HUES48 (cell line): ENCODE results near the gene RPP14.
"Not testable (repeated sequence)": the region's sequence is repeated elsewhere in the genome, so short reads cannot be mapped to it uniquely, and the experiment has no call there.

Experiments used
- H3K27ac ChIP-seq: one replicate; pipeline ENCODE4 v1.7.0; 2013; ENCODE audit warnings: low read depth, low read length, inconsistent platforms
- H3K27me3 ChIP-seq: 2 replicates; pipeline ENCODE4 v1.6.1; 2013; ENCODE audit warnings: mild to moderate bottlenecking, low read length; ENCODE audit not compliant: control insufficient read depth, insufficient read depth
- H3K36me3 ChIP-seq: 2 replicates; pipeline ENCODE4 v1.6.1; 2013; ENCODE audit warnings: low read length; ENCODE audit not compliant: control insufficient read depth, insufficient read depth
- H3K4me1 ChIP-seq: 2 replicates; pipeline ENCODE4 v1.6.1; 2013; ENCODE audit warnings: mild to moderate bottlenecking, low read length; ENCODE audit not compliant: control insufficient read depth, insufficient read depth
- H3K4me3 ChIP-seq: 2 replicates; pipeline ENCODE4 v1.5.1; 2013; ENCODE audit warnings: mild to moderate bottlenecking, low read depth, low read length
- H3K9ac ChIP-seq: 2 replicates; pipeline ENCODE4 v1.6.1; 2013; ENCODE audit warnings: mild to moderate bottlenecking, low read depth, low read length, moderate library complexity
- H3K9me3 ChIP-seq: 2 replicates; pipeline ENCODE4 v1.6.1; 2013; ENCODE audit warnings: low read length; ENCODE audit not compliant: control insufficient read depth, insufficient read depth

RPP14 gene

GRCh38 chr3:58332575-58333188 lies 26.6 kb downstream of the RPP14 start, which contains the start of gene PXK:
Gene PXK, plus strand, starts transcription at chr3:58332892. Its CDS starts 97 bp downstream, at chr3:58332989.
- Histone ChIP-seq H3K4me3 (peak within 1 kb of the TSS; percentile 72), H3K27me3 (peaks cover 21% of the 10 kb centered on the region), H3K9me3 (no peaks in the 10 kb centered on the region), H3K36me3 (no peaks in the 10 kb centered on the region), H3K9ac (no peak within 1 kb of the TSS; the same call in 1 of the 2 replicates), H3K27ac (no peak within 1 kb of the TSS), H3K4me1 (peaks cover 19% of the 10 kb centered on the region; the same call in 1 of the 2 replicates)

GRCh38 chr3:58333206-58334012 lies 27.4 kb downstream of the RPP14 start:
- Histone ChIP-seq H3K4me1 (peaks cover 19% of the 10 kb centered on the region; the same call in 1 of the 2 replicates), H3K27ac (no peak overlapping the region), H3K4me3 (peak overlapping the region; percentile 72), H3K27me3 (peaks cover 21% of the 10 kb centered on the region), H3K9me3 (no peaks in the 10 kb centered on the region), H3K36me3 (no peaks in the 10 kb centered on the region), H3K9ac (no peak overlapping the region)

GRCh38 chr3:58334013-58334321 lies 27.9 kb downstream of the RPP14 start:
- peaks cover 19% of the 10 kb centered on the region; the same call in 1 of the 2 replicates for H3K4me1 ChIP-seq
- H3K27ac ChIP-seq: no peak overlapping the region

GRCh38 chr3:58334506-58334884 lies 28.4 kb downstream of the RPP14 start:
- Histone ChIP-seq H3K27ac (no peak overlapping the region), H3K4me1 (peaks cover 19% of the 10 kb centered on the region; the same call in 1 of the 2 replicates), H3K27me3 (peaks cover 21% of the 10 kb centered on the region), H3K36me3 (no peaks in the 10 kb centered on the region), H3K4me3 (no peak overlapping the region), H3K9ac (no peak overlapping the region), H3K9me3 (no peaks in the 10 kb centered on the region)

More at GRCh38 chr3:58334013-58334321, 27.9 kb downstream of the RPP14 start:
- H3K4me3 ChIP-seq: peak overlapping the region; percentile 72
- peaks cover 21% of the 10 kb centered on the region for H3K27me3 ChIP-seq
- no peaks in the 10 kb centered on the region for H3K36me3 ChIP-seq
- no peak overlapping the region for H3K9ac ChIP-seq
- no peaks in the 10 kb centered on the region for H3K9me3 ChIP-seq

GRCh38 chr3:58335652-58335947 lies 29.6 kb downstream of the RPP14 start:
- no peak overlapping the region for H3K4me3 ChIP-seq

GRCh38 chr3:58336135-58336882 lies 30.3 kb downstream of the RPP14 start:
- no peak overlapping the region for H3K9ac ChIP-seq
- peaks cover 19% of the 10 kb centered on the region; the same call in 1 of the 2 replicates for H3K4me1 ChIP-seq
- H3K36me3 ChIP-seq: no peaks in the 10 kb centered on the region
- peaks cover 21% of the 10 kb centered on the region for H3K27me3 ChIP-seq
- H3K27ac ChIP-seq: no peak overlapping the region
- H3K9me3 ChIP-seq: no peaks in the 10 kb centered on the region
- H3K4me3 ChIP-seq: no peak overlapping the region

More at GRCh38 chr3:58335652-58335947, 29.6 kb downstream of the RPP14 start:
- Histone ChIP-seq H3K27ac (no peak overlapping the region), H3K4me1 (peaks cover 19% of the 10 kb centered on the region; the same call in 1 of the 2 replicates), H3K36me3 (no peaks in the 10 kb centered on the region), H3K9me3 (no peaks in the 10 kb centered on the region), H3K9ac (no peak overlapping the region), H3K27me3 (peaks cover 21% of the 10 kb centered on the region)

- no peak overlapping the region for H3K27ac ChIP-seq
- H3K36me3 ChIP-seq: no peaks in the 10 kb centered on the region
- peaks cover 17% of the 10 kb centered on the region; the same call in 1 of the 2 replicates for H3K4me1 ChIP-seq
- H3K9ac ChIP-seq: no peak overlapping the region
- H3K27me3 ChIP-seq: peaks cover 14% of the 10 kb centered on the region
- no peak overlapping the region for H3K4me3 ChIP-seq
- H3K9me3 ChIP-seq: no peaks in the 10 kb centered on the region
These were observed 31.1 kb downstream of the RPP14 start for GRCh38 chr3:58337190-58337589.

- not testable (repeated sequence) for H3K9ac ChIP-seq, H3K36me3 ChIP-seq, H3K27ac ChIP-seq, H3K9me3 ChIP-seq, H3K27me3 ChIP-seq, H3K4me1 ChIP-seq, H3K4me3 ChIP-seq
These were observed 33.1 kb downstream of the RPP14 start for GRCh38 chr3:58339146-58339545.

GRCh38 chr3:58340594-58341244 lies 34.7 kb downstream of the RPP14 start:
- H3K27ac ChIP-seq: no peak overlapping the region
- no peaks in the 10 kb centered on the region for H3K27me3 ChIP-seq
- H3K4me3 ChIP-seq: no peak overlapping the region
- H3K36me3 ChIP-seq: no peaks in the 10 kb centered on the region
- no peak overlapping the region for H3K9ac ChIP-seq
- H3K4me1 ChIP-seq: no peaks in the 10 kb centered on the region
- no peaks in the 10 kb centered on the region for H3K9me3 ChIP-seq

GRCh38 chr3:58341376-58341775 lies 35.3 kb downstream of the RPP14 start:
- no peak overlapping the region for H3K4me3 ChIP-seq
- no peak overlapping the region for H3K9ac ChIP-seq
- H3K27ac ChIP-seq: no peak overlapping the region
- H3K9me3 ChIP-seq: no peaks in the 10 kb centered on the region
- no peaks in the 10 kb centered on the region for H3K27me3 ChIP-seq
- no peaks in the 10 kb centered on the region for H3K4me1 ChIP-seq
- no peaks in the 10 kb centered on the region for H3K36me3 ChIP-seq
